ENCODE results near the gene EMILIN1. TPM values are rescaled to one million over a fixed set of nuclear protein-coding genes. Genes with fewer than 3 reads are reported as not detected.
A peak's percentile ranks its signal among the peaks of the same experiment; 100 is the strongest.

EMILIN1 gene
- total RNA-seq, 4 donors from 2014 or later: 6.8 to 18.2 (median 11.3) TPM

DNA sequence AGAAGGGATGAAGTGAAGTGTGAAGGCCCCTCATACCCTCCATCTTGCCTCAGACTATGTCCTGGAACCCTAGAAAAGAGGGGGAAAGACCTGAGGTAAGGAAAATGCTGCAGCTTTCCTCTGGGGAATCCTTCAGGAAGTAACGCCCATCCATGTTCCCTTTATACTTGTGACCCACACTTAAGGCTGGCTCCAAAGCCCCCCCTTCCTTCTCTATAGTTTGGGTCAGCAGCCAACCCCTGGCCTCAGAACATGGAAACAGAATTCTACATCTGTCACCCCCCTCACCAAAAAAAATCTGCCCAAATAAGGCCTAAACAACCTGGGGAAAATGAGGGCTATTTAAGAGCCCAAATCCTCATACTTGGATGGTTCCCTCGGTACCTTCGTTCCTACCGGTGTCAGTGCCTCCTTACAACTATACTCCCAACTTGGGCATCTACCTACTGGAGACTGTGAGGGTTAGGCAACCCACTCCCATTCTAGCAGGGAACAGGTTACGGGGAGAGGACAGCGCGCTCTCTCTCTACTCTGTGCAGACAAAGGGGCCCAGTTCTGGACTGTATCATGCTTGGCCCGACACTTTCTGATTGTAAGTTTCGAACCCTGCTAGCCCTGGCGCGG lies 7.7 kb upstream of the EMILIN1 start:
- intact Hi-C loops (cut with DNase I; ENCODE audit: low total_unique reads): loop anchor here (1.0 to 5.0 kb wide), 3 partner anchors 16 to 283 kb away; partner anchors contain the start of genes CENPA and KHK

DNA sequence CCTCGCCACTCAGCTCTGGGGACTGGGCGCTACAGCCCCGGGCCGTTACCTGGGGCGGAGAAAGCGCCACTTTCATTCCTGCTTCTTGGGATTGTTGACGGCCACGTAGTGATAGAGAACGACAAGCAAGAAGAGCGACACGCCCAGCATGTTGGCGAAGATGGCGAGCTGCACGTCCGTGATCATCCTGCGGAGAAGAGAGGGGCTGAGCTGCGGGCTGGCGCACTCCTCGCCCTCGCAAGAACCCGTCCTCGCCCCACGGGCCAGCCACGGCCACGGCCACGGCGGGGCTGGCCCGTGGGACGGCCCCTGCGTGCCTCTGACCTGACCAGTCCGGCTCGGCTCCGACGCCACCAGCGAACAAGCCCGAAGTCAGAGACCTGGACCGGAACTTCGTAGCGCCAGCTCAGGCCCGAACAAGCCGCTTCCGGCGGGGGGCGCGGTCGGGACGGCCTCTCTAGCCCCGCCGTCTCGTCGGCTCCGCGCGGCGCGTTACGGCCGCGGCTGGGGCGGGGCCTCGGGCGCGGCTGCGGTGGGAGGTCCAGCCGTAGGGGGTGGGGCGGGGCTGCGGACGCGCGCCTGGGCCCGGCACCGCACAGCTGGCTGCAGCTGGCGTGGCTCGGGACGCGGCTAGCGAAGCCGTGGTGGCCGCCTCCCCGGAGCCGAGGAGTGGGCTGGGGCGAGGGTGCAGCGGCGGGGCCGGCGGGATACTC lies 7.0 kb upstream of the EMILIN1 start, which contains the start of gene OST4:
Gene OST4 (minus strand): TSS at position 378 of the 713 bp plus-strand sequence.
- TF ChIP-seq POLR2A (IDR thresholded peaks at IDR 0.05): peak; percentile 79 to 88
- TF ChIP-seq, protein P1, sequence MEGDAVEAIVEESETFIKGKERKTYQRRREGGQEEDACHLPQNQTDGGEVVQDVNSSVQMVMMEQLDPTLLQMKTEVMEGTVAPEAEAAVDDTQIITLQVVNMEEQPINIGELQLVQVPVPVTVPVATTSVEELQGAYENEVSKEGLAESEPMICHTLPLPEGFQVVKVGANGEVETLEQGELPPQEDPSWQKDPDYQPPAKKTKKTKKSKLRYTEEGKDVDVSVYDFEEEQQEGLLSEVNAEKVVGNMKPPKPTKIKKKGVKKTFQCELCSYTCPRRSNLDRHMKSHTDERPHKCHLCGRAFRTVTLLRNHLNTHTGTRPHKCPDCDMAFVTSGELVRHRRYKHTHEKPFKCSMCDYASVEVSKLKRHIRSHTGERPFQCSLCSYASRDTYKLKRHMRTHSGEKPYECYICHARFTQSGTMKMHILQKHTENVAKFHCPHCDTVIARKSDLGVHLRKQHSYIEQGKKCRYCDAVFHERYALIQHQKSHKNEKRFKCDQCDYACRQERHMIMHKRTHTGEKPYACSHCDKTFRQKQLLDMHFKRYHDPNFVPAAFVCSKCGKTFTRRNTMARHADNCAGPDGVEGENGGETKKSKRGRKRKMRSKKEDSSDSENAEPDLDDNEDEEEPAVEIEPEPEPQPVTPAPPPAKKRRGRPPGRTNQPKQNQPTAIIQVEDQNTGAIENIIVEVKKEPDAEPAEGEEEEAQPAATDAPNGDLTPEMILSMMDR (IDR thresholded peaks at IDR 0.05 in 4 of 5, conservative IDR thresholded peaks at IDR 0.05 in 1 of 5): no peak
- Histone ChIP-seq H3K27me3 (no peaks in the 10 kb centered on the region), H3K9me3 (no peaks in the 10 kb centered on the region), H3K4me1 (peaks cover 29 to 31% of the 10 kb centered on the region in 2 donors), H3K36me3 (peaks cover 0 to 28% of the 10 kb centered on the region in 2 donors), H3K27ac (peak within 1 kb of the TSS; percentile 91 to 97 (median 92)), H3K4me3 (peak within 1 kb of the TSS; percentile 83 to 98 (median 89))
- peak; percentile 90 to 91 for DNase-seq
- peak; percentile 95 for ATAC-seq
- in situ Hi-C loops (cut with MboI; ENCODE audit: low sequenced_read_pairs in 4 of 4): no loop called here
- intact Hi-C loops (cut with DNase I; ENCODE audit: low total_unique reads): loop anchor here (1.0 to 5.0 kb wide), 3 partner anchors 15 to 284 kb away; partner anchors contain the start of genes CENPA and KHK

More for the DNA sequence above, 7.7 kb upstream of the EMILIN1 start:
- in situ Hi-C loops (cut with MboI; ENCODE audit: low sequenced_read_pairs in 4 of 4): no loop called here
- Histone ChIP-seq H3K9me3 (no peaks in the 10 kb centered on the region), H3K4me1 (peaks cover 29 to 31% of the 10 kb centered on the region in 2 donors), H3K27me3 (no peaks in the 10 kb centered on the region), H3K27ac (peak overlapping the region; percentile 91 to 97 (median 92)), H3K4me3 (peak overlapping the region; percentile 83 to 98 (median 89)), H3K36me3 (peaks cover 0 to 28% of the 10 kb centered on the region in 2 donors)
- peak in 1 of 2 donors; percentile 8 for ATAC-seq
- no peak for DNase-seq
- TF ChIP-seq, protein P1 (IDR thresholded peaks at IDR 0.05 in 4 of 5, conservative IDR thresholded peaks at IDR 0.05 in 1 of 5): no peak
- TF ChIP-seq POLR2A (IDR thresholded peaks at IDR 0.05): no peak

DNA sequence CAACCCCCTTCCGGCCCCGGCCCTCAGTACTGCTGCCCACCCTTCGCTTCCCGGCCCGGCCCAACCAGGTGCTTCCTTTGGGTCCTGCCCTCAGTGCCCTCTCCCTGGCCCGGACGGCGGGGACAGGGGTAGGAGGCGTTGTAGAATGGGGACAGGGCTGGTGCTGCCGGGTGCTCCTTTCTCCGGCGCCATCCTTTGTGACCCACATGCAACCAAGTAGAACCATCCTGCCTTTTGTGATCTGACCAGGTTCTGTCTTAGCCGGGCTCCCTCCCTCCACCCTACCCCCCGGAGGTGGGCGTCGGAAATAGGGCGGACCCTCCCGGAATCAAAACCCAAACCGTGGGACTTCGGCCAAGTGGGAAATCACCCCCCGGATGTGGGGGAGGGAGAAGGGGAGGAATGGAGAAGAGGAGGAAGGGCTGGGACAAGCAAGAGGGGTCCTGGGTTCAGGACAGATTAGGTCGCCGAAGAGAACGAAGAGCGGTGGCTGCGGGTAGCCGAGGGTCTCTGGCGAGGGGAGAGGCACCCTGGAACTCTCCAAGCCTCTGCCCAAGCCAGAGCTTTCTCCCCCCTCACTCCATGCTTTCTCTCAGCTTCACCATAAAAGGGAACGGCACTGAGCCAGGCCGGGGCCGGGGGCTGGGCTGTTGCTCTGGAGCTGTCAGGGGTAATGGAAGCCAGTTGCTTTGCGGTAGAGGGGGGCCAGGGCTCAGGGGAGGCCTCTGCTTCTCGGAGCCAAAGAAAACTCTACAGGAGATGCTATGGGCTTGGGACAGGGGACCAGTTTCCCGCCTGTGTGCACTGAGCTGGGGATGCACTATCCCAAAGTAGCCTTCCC lies 6.2 kb upstream of the EMILIN1 start:
- Histone ChIP-seq H3K27ac (peak overlapping the region; percentile 91 to 97 (median 92)), H3K27me3 (no peaks in the 10 kb centered on the region), H3K4me1 (peaks cover 29 to 31% of the 10 kb centered on the region in 2 donors), H3K9me3 (no peaks in the 10 kb centered on the region), H3K4me3 (peak overlapping the region; percentile 83 to 98 (median 89)), H3K36me3 (peaks cover 0 to 26% of the 10 kb centered on the region in 2 donors)
- TF ChIP-seq, protein P1 (IDR thresholded peaks at IDR 0.05 in 4 of 5, conservative IDR thresholded peaks at IDR 0.05 in 1 of 5): no peak
- TF ChIP-seq POLR2A (IDR thresholded peaks at IDR 0.05): no peak
- DNase-seq (peak in 1 of 2 donors; percentile 33), ATAC-seq (no peak)
- in situ Hi-C loops (cut with MboI; ENCODE audit: low sequenced_read_pairs in 4 of 4): no loop called here
- intact Hi-C loops (cut with DNase I; ENCODE audit: low total_unique reads): loop anchor here (1.0 to 5.0 kb wide), 3 partner anchors 14 to 285 kb away; partner anchors contain the start of genes CENPA and KHK

DNA sequence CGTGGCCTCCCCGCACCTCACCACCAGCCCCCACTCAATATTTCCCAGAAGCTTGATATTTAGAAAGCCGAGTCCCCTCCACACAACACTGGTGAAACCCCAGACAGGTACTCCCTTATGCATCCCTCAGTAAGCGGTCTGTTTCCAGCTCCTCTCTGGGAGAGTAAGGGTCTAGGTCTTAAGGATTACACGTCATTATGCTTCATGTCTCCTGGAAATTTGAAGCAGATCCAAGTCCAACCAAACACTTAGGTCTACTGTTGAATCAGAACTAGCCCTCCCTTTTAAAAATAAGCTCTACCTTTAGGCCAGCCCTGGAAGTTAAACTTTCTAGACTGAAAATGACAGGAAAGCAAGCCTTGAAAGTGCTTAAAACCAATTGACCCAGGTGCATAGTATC lies 5.5 kb upstream of the EMILIN1 start:
- peaks cover 0 to 19% of the 10 kb centered on the region in 2 donors for H3K36me3 ChIP-seq
- intact Hi-C loops (cut with DNase I; ENCODE audit: low total_unique reads): loop anchor here (5.0 kb wide), 1 partner anchor 286 kb away; the partner anchor contains the start of gene CENPA
- H3K4me1 ChIP-seq: peaks cover 29 to 31% of the 10 kb centered on the region in 2 donors
- no peaks in the 10 kb centered on the region for H3K9me3 ChIP-seq
- in situ Hi-C loops (cut with MboI; ENCODE audit: low sequenced_read_pairs in 4 of 4): no loop called here
- no peaks in the 10 kb centered on the region for H3K27me3 ChIP-seq
- no peak overlapping the region for H3K4me3 ChIP-seq
- no peak for DNase-seq
- no peak for ATAC-seq
- no peak for TF ChIP-seq POLR2A (IDR thresholded peaks at IDR 0.05)
- TF ChIP-seq, protein P1 (IDR thresholded peaks at IDR 0.05 in 4 of 5, conservative IDR thresholded peaks at IDR 0.05 in 1 of 5): no peak
- peak overlapping the region; percentile 91 to 97 (median 92) for H3K27ac ChIP-seq

Measured in gastrocnemius medialis (tissue), 4 donors.